RWPE1 (cell line): ENCODE measurements around the gene COL21A1.

Experiments
- CTCF ChIA-PET: fragments of 350-600 bp; sonication (Branson Sonifier 250); formaldehyde crosslinking; extraction: SDS; loops from one replicate; lab custom pipeline; 2021; lab: Yijun Ruan, JAX
- POLR2A ChIA-PET: fragments of 400-600 bp; formaldehyde crosslinking; extraction: SDS; loops from one replicate; lab custom pipeline; 2020; ENCODE audit warnings: antibody characterized with exemption; ENCODE audit not compliant: low non-redundant PET; lab: Yijun Ruan, JAX
- DNase-seq: peaks from one replicate; pipeline ENCODE4 v3.0.0; 2012; ENCODE audit warnings: low spot score
- H3K27ac ChIP-seq: fragments of 450-650 bp; 2 replicates; pipeline ENCODE4 v1.5.1; 2017
- TF ChIP-seq, protein P1 (sequence below): fragments of 450-650 bp; conservative IDR thresholded peaks from 2 replicates; pipeline ENCODE4 v1.5.1; 2017; ENCODE audit warnings: low read depth, mild to moderate bottlenecking

The COL21A1 gene

DNA sequence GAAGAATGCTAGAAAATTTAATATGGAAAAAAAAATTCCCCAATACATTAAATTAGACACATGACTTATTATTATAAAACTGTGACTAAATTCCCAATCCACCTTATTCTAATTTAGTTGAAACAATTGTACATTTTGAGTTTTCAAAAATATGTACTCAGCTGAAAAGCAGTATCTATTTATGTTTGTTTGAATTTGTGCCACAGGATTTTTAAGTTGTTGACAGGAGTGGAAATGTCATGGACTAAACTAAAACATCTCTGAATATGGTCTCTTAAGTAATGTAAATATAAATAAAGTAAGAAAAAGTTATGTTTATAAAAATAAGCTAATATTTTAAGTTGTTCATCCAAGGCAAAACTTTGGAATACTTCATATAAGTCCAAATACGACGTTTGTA, 86.9 kb downstream of the COL21A1 start:
- no peak overlapping the region for H3K27ac ChIP-seq
- POLR2A ChIA-PET = no interaction called here
- CTCF ChIA-PET = interaction anchor here (0.7 kb wide), 1 partner anchor 152 kb away, joined by 3 read pairs; no protein-coding TSS in a partner anchor
- TF ChIP-seq, protein P1, sequence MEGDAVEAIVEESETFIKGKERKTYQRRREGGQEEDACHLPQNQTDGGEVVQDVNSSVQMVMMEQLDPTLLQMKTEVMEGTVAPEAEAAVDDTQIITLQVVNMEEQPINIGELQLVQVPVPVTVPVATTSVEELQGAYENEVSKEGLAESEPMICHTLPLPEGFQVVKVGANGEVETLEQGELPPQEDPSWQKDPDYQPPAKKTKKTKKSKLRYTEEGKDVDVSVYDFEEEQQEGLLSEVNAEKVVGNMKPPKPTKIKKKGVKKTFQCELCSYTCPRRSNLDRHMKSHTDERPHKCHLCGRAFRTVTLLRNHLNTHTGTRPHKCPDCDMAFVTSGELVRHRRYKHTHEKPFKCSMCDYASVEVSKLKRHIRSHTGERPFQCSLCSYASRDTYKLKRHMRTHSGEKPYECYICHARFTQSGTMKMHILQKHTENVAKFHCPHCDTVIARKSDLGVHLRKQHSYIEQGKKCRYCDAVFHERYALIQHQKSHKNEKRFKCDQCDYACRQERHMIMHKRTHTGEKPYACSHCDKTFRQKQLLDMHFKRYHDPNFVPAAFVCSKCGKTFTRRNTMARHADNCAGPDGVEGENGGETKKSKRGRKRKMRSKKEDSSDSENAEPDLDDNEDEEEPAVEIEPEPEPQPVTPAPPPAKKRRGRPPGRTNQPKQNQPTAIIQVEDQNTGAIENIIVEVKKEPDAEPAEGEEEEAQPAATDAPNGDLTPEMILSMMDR = no peak
- DNase-seq = no peak

DNA sequence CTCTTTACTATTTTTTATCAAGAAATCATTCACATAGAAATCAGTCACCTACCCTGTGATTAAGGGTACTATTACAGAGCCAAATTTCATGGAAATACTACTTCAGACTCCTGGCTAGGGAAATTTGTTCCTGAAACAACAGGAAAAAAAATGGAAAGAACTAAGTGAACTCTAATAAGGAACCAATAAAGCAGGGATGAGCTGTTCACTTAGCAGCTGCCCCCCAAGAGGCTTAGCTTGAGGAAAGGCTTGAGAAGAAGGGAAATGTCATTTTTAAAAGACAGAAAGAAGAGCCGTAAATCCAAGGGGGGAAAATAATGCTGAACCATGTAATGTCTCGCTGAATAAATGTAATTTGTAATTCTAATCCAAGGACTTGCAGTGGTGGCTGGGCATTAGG, 88.8 kb downstream of the COL21A1 start:
- no peak for DNase-seq
- POLR2A ChIA-PET = no interaction called here
- TF ChIP-seq, protein P1 = no peak
- CTCF ChIA-PET = no interaction called here
- H3K27ac ChIP-seq = no peak overlapping the region

DNA sequence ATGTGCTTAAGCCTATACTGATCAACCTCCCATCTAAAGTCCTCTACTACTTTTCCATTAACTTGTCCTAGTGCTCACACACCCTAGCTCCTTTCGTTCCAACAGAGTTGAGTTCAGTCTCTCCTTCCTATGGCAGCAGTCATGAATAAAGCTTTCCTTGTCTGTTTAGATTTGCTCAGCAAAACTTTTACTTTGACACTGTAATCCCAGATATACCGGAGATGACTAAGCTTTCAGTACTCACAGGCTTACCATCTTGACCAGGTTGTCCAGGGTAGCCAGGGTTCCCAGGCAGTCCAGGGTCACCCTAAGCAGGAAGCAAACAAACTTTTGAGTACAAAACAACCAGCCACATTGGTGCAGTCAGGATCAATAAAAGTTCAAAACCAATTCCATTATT, 90.7 kb downstream of the COL21A1 start:
- TF ChIP-seq, protein P1 = no peak
- POLR2A ChIA-PET = no interaction called here
- DNase-seq = no peak
- CTCF ChIA-PET = no interaction called here
- no peak overlapping the region for H3K27ac ChIP-seq

DNA sequence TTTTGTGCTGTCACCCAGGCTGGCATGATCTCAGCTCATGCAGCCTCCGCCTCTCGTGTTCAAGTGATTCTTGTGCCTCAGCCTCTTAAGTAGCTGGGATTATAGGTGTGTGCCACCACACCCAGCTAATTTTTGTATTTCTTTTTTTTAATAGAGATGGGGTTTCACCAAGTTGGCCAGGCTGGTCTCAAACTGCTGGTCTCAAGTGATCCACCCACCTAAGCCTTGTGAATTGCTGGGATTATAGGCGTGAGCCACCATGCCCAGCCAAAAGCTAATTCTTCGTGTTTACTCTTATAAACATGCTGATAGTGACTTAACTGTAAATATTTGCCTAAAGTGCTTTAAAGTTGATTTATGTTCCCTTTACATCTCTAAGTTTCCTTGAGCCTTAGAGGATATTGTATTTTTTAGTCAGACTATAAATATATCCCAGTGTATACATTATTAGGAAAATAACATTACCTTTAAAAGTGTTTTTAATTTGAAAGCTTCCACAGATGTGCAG, 91.7 kb downstream of the COL21A1 start:
- H3K27ac ChIP-seq = no peak overlapping the region
- DNase-seq = no peak
- CTCF ChIA-PET = no interaction called here
- POLR2A ChIA-PET = no interaction called here
- TF ChIP-seq, protein P1 = no peak

DNA sequence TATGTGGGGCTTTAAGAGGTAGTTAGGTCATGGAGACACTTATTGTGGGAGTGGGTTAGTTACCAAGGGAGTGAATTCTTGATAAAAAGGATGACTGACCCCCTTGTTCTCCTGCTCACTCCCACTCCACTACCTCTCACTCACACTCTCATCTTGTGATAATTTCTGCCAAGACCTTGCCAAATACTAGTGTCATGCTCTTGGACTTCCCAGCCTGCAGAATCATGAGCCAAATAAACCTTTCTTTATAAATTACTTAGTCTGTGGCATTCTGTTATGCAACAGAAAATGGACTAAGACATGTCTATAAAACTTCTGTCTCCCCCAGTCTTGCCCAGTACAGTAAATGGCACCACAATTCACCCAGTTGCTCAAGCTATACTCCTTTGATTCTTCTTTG, 93.3 kb downstream of the COL21A1 start:
- no peak overlapping the region for H3K27ac ChIP-seq
- TF ChIP-seq, protein P1 = no peak
- ChIA-PET POLR2A (no interaction called here), CTCF (no interaction called here)
- DNase-seq = no peak

DNA sequence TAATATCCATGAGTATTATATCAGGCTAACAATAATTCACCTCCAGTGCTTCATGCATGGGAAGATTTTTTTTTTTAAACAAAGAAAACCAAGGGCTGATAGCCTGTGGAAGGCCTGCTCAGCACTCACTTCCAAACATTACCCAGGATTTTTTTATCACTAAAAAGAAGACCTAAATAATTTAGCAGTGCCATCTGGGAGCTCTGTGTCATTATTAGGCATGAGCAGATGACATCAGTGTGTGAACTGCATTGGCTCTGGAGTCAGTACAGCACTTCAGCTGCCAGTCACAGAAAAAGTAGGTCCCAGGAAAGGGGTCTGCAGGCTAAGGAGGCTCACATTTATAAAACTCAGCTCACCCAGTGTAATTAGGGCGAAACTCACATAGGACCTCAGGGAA, 94.8 kb downstream of the COL21A1 start:
- TF ChIP-seq, protein P1 = no peak
- ChIA-PET POLR2A (no interaction called here), CTCF (interaction anchor here (0.7 kb wide), 1 partner anchor 47 kb away, joined by 3 read pairs; no protein-coding TSS in a partner anchor)
- H3K27ac ChIP-seq = no peak overlapping the region
- DNase-seq = no peak
